ENCODE data around the gene ANKRD44.
"Not testable (repeated sequence)": the region's sequence is repeated elsewhere in the genome, so short reads cannot be mapped to it uniquely, and the experiment has no call there.

Gene ANKRD44

DNA sequence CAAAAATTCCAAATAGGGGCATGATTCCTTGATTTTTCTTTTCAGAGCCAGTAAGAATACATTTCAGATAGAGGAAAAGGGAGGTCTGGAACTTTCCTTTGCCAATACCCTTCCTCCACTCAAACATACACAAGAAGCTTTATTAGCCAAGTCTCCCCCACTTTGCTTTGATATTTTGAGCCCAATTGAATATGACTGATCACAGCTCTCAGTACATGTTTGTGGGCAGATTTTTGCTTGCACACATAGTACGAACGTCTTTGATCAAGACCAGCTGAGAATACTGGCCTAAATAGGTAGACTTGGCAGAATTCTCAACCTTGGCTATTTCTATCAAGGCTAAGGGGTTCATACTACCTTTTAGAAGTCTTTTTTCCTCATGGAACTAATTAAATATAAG lies 235.3 kb downstream of the ANKRD44 start:
- no peak for DNase-seq (ENCODE audit: low spot score)

DNA sequence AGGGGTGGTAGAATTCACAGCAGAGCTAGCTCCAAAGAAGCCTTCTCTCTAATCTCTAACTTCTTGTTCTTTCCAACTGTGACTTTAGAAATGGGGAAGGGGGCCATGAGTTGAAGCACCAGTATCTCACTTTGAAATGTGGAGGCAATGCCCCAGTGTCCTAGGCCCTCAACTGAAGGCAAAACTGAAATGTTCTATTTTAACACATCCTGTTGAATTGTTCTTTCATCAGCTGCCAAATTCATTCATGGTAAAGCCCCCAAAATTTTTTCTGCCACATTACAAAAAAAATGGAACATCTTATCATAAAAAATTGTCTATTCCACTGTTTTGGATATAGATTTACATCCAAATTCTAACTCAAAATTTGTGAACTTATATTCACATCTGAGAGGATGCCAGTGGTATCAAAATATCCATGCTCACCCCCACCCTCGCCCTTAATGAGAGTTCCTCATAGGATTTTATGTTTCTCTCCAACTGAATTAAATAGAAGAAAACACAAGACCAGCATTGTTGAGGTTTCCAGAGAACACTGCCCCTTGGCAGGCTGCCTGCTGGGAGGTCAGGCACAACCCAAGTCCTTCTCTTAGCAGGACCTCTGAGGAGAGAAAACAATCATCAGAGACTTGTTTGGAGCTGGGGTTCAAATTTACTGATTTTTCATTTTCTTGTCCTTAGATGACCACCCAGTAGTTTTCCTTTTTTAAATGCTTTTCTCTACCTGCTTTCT lies 236.7 kb downstream of the ANKRD44 start:
- no peak for DNase-seq (ENCODE audit: low spot score)

DNA sequence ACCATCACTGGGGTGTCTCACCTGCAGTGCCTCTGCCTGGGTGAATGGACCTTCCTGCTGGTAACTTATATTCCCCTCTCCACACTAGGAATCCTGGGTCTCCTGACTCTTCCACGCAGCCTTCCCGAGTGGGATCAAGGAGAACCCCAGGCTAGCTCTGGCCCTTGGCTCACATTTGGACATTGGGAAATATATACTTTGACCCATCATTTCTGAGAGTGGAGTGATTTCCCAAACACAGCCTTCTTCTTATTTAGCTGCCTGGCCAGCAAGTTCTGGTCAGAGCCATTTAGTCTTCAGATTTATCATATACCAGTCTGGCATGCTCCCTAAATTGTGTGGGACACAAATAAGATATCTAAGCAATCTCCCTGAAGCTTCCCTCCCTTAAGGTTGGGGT lies 237.3 kb downstream of the ANKRD44 start:
- no peak for DNase-seq (ENCODE audit: low spot score)

DNA sequence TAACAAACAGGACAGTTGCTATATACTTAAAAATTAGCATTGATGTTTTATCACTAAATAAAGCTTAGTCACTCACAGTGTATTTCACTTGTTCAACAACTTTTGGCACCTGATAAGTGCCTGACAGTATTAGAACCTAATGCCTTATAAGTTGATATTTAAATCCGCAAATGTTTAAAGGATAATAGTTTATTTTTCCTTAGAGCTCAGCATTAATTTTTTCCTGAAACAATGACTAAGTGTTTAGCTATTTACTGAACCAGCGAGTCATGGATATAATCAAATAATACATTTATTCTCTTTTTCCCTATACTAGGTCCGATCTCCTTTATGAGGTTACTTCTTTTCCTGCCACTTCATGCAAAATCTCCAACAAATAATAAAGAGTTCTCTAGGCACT lies 238.0 kb downstream of the ANKRD44 start:
- no peak for DNase-seq (ENCODE audit: low spot score)

DNA sequence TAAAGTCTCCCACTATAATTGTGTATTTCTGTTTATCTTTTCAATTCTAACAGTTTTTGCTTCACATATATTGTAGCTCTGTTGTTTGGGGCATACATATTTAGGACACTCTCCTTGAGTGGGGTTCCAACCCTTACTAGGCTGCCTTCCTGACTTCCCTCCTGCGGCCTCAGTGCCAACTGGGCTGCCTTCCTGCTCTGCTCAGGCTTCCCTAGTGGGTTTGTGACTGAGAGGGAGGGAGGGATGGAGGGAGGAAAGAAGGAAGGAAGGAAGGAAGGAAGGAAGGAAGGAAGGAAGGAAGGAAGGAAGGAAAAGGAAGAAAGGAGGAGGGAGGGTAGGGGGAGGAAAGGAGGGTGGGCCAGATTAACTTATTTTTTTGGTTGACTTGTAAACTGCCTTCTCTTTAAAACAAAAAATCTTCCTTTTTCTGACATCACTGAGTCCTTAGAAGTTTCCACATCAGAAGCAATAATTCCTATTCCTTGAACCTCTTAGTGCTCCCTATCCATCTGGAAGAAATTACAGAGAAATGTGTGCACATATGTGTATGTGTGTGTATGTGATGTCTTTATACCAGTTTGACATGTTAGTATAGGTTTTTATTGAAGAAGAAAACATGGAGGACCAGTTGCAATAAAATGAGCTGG lies 238.7 kb downstream of the ANKRD44 start:
- DNase-seq (ENCODE audit: low spot score), result no peak

DNA sequence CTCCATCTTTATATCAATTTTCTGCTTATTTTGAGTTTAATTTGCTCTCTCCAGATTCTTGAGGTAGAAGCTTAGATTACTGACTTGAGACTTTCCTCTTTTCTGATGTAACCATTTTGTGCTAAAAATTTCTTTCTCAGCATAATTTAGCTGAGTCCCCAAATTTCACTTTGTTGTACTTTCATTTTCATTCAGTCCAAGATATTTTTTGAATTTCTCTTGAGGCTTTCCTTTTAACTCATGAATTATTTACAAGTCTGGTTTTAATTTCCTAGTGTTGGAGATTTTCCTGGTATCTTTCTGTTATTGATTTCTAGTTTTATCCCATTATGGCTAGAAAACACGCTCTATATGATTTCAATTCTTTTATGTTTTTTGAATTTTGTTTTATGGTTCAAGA lies 239.4 kb downstream of the ANKRD44 start:
- no peak for DNase-seq (ENCODE audit: low spot score)

DNA sequence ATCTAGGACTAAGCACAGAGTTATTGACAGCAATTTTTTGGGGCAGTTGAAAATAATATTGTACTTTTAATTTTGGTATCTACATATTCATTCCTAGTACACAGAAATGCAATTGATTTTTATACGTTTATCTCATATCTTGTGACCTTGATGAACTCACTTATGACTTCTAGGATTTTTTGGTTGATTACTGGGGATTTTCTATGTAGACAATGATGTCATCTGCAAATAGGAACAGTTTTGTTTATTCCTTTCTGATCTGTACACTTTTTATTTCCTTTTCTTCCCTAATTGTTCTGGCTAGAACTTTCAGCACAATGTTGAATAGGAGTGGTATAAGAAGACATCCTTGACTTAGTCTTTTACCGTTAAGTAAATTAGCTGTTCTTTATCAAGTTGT lies 240.6 kb downstream of the ANKRD44 start:
- DNase-seq (ENCODE audit: low spot score), result no peak

DNA sequence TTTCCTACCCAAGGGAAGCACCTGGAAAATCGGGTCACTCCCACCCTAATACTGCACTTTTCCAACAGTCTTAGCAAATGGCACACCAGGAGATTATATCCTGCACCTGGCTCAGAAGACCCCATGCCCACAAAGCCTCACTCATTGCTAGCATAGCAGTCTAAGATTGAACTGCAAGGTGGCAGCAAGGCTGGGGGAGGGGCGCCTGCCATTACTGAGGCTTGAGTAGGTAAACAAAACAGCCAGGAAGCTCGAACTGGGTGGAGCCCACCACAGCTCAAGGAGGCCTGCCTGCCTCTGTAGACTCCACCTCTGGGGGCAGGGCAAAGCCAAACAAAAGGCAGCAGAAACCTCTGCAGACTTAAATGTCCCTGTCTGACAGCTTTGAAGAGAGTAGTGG lies 248.0 kb downstream of the ANKRD44 start:
- DNase-seq (ENCODE audit: low spot score), result not testable (repeated sequence)

DNA sequence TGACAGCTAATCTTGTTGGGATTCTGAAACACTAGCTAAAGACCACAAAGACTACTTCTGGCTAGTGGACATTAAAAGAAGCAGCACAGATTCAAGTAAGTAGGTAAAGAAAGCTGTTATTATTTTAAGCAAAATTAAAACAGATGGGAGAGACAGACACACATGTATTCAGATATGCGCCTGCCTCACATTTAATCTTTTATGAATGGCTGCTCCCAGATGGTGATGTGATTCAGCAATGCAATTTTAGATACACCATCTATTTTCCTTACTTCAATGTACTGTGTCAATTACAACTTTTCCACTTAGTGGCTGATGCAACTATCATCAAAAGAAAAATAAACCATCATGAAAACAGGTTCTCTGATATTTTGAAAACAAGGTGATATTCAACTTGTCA lies 251.1 kb downstream of the ANKRD44 start:
- DNase-seq (ENCODE audit: low spot score), result no peak

DNA sequence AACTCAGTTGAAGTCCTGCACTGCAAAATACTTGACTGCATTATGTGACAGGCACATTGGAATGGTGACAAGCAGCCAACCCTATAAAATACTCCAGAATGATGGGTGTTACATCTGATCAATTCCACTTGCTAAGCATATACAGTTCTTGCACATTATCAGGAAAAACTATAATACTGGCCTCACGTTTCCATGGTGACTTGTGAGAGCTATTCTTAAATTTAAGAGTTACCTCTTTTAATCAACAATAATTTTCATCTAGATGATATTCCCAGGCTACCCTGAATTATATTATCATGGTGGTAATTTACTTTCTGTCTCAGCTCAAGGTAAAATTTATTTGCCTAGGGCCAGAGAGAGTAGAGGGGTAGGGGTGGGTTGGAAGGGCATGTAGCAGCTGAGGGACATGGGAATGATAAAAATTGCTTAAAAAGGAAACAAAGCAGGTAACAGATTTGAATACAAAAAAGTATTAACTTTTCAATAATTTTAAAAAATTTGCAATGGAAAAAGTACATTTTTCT lies 251.7 kb downstream of the ANKRD44 start:
- no peak for DNase-seq (ENCODE audit: low spot score)

DNA sequence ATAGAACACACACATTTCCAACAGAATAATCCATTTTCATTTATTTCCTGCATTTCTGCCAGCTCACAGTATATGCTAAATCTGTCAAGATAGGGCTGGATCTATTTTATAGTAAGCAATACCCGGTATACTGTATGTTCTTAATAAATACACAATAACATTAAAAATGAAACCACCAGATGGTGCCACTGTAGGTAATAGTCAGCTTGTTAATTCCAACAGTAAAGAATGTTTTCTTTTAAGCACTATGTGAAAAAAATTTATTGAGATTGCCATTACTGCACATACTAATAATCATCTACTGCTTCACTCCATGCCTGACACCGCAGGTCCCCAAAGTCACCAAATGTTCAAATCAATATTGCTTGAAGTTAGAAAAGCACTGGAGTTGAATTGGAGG lies 252.6 kb downstream of the ANKRD44 start:
- DNase-seq (ENCODE audit: low spot score), result no peak

DNA sequence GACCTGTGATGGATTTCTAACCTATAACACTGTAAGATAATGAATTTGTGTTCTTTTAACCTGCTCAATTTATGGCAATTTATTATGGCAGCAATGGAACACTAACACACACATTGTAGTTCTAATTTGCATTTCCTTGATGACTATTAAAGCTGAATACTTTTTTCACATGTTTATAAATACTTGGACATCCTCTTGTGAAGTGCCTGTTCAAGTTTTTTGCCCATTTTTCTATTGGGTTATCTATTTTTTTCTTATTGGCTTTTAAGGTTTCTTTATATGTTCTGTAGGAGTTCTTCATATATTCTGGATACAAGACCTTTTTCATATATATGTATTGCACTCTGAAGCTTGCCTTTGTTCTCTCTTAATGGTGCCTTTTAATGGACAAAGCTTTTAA lies 255.5 kb downstream of the ANKRD44 start:
- no peak for DNase-seq (ENCODE audit: low spot score)

DNA sequence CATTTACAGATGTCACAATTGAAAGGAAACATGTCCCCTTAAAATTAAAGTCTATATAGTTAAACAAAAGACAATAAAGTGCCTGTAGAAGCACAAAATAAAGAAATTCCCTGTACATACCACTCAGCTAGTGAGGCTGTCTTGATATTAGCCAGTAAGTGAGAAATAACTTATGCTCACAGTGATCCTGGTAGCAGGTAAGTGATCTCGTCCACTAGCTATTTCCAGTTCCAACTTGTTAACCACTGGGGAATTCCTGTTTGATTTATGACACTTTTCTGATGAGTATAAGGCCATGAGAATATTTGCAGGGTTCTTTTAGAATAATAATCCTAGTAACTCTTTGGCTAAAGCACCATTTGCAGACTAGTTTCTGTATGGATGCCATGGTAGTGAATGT lies 256.1 kb downstream of the ANKRD44 start:
- no peak for DNase-seq (ENCODE audit: low spot score)

DNA sequence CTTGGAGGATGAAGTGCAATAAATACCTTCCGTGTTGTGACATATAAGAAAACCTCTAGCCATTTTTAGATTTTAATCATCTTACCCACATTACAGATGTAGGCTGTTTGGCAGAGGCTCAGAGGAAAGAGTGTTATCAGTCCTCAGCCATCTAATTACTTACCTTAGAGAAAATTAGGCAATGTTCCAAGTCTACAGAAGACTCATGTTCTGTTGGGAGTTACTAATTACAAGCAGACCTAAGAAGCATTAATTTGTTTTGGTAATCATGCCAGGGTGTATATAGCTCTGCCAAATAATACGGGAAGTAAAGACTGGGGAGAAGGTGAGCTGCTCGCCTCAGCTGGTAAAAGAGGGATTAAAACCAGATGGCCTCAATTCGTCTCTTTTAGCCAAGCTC lies 258.2 kb downstream of the ANKRD44 start:
- DNase-seq (ENCODE audit: low spot score), result no peak

DNA sequence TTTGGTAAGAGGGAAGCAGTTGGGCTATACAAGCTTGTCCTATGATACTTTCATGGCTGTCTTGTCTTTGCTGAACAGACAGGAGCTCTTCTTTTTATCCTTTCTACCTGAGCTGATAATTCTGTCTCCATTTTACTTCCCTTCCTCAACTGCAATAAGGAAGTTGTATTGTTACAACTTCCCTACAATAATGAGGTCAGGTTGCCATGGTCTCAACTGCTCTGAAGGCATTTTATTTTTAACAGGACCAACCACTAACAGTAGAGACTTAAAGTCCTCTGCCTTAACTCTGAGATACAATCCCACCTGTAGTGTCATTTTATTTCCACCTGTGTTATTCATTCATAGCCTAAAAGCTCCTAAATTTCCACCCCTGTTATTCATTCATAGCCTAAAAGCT lies 265.5 kb downstream of the ANKRD44 start:
- DNase-seq (ENCODE audit: low spot score), result no peak

DNA sequence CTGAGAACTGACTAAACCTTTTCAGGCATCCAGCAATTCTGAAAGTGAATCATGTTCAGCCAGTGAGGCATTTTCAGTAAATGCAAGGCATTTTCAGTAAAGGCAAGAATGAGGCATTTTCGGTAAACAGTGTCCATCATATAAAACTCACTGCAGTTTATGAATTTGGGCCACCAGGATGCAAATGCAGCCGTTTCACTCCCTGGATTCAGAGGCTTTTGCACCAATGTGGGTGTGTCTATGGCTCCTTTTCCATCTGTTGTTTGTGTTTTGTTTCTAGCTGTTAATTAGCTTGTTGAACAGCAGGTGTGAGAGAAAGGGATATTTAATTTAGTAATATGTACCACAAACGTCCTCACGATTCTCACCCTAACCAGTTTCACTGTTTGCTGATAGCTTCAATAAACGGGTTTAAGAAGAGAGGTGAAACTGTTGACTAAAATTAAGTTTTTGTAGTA lies 267.8 kb downstream of the ANKRD44 start:
- no peak for DNase-seq (ENCODE audit: low spot score)

DNA sequence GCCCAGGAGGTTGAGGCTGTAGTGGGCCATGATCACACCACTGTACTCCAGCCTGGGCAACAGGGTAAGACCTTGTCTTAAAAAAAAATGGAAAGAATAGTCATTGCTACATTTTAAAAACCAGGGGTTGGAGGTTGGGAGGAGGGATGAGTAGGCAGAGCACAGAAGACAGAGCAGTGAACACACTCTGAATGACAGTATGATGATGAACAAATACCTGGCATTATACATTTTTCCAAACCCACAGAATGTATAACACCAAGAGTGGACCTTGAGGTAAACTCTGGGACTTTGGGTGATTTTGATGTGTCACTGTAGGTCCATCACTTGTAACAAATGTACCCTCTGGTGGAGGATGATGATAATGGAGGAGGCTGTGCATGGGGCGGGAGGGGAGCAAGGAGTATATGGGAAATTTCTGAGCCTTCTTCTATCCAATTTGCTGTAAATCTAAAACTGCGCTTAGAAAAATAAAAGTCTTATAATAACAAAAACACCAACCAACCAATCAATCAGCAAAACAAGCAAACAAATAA lies 272.6 kb downstream of the ANKRD44 start:
- no peak for DNase-seq (ENCODE audit: low spot score)

DNA sequence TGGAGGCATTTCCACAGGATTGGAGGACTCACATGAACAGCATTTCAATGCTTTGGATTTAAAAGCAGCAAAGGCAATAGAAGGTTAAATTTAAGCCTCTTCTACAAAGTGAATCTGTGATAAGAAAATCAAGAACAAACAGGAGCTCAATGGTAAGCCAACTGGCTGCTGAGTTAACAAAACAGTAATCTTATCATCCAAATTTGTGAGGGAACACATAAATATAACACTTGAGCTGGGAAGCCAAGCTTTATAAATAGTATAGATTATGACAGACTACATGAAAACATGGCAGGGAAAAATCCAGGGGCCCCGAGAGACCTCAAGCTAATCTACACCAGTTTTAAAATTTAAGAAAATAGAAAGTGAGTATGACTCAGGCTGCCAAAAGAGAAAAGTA lies 275.6 kb downstream of the ANKRD44 start:
- no peak for DNase-seq (ENCODE audit: low spot score)

DNA sequence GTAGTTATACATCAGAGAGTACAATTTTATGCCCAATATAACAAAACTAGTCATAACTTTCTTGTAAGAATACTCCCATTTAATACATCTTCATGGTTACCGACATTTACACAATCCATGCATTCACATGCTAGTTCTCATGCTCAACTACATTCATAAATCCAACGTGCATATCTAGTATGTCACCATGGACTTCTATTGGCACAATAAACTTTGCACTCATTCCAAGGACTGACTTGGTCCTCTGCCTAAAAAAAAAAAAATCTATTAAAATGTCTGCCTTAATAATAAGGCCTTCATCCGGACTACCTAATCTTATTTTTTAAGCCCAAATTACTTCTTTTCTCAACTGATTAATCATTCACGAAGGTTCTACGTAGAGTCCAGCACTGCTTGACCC lies 276.3 kb downstream of the ANKRD44 start:
- no peak for DNase-seq (ENCODE audit: low spot score)

DNA sequence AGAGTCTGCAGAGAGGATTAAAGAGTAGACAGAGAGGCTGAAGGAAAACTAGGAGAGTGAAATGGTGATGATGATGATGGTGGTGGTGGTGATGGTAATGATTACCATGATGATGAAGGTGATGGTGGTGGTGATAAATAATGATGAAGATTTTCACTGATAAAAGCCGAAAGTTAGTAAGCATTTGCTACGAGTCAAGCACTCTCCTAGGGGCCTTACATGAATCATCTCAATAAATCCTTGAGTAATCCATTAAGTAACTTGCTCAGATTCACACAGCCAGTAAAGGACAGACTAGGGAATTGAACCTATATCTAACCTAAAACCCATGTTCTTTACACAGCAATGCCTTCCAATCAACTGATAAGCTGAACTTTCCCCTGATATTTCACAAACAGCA lies 277.4 kb downstream of the ANKRD44 start:
- no peak for DNase-seq (ENCODE audit: low spot score)

DNA sequence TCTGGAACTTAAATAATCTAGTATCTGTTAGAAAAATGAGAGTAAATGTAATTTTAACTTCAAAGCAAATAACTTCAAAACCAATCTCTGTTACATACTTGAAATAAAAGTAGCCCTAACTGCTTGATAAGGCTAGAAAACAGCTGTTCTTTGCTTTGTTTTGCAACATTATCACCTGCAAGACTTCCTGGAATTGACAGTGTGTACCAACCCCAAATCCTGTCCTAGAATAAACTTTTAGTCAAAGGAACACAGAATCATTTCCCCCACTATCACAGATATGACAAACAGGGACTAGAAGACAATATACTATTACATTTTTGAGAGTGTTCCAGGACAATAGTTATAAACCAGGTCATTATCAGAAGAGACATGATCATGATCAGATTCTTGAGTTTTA lies 278.8 kb downstream of the ANKRD44 start:
- DNase-seq (ENCODE audit: low spot score), result no peak

DNA sequence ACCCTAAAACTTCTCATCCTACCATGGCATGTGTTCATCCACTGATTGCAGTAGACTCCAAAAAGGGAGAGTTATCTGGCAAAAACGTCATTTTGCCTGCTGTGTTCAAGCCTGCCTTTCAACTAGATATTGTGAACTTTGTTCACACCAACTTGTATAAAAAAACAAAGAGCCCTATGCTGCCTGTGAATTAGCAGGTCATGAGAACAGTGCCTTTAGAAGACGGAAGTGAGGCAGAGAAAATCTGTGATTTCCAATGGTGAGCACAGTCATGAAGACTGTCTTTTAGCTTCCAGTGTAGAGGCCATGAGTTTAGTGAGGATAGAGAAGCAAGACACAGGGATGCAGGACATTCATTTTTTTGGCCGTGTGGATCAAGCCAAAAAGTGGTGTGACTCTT lies 280.5 kb downstream of the ANKRD44 start:
- DNase-seq (ENCODE audit: low spot score), result no peak

DNA sequence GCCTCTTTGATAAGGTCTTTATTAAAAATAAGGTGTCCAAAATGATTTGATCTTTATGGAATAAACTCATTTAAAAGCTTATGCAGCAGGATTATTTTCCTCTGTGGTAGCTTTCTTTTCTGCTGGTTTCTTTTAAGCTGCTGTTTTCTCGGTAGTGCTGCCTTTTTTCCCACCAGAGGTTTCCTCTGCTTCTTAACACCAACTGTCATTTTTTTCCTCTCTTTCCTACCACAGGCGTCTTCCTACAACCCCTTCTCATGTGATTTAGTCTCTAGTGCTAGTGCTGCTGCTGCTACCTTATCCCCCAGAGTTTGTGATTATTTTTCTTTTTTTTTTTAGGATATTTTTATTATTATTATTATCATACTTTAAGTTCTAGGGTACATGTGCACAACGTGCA lies 281.9 kb downstream of the ANKRD44 start:
- no peak for DNase-seq (ENCODE audit: low spot score)

DNA sequence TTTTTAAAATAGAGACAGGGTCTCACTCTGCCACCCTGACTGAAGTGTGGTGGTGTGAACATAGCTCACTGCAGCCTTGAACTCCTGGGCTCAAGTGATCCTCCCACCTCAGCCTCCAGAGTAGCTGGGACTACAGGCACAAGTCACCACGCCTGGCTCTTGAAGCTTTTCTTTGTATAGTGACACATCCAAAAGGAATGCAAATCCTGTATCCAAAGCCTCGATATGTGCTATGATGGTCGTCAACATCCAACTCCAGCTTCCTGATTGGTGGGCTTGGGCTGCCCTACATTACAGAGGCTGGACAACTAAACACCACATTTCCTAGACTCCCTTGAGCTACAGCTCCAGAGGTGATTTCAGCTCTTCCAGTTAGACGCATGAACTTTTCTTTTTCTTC lies 282.4 kb downstream of the ANKRD44 start:
- peak; percentile 57 for DNase-seq (ENCODE audit: low spot score)
